Bronchial epithelial cell (primary cell): Measurements from ENCODE around the gene PRXL2B. TPM values are rescaled to one million over a fixed set of nuclear protein-coding genes. Genes with fewer than 3 reads are reported as not detected.
"Not testable (repeated sequence)": the region's sequence is repeated elsewhere in the genome, so short reads cannot be mapped to it uniquely, and the experiment has no call there.

ENCODE experiments used
- DNase-seq: peaks from one replicate; pipeline ENCODE4 v3.0.0-alpha.2; 2010; ENCODE audit warnings: low read depth
- FAIRE-seq: peaks from 2 replicates; lab custom pipeline; 2011; peaks lifted over from hg19 to GRCh38; lab: Jason Lieb, UNC
- H3K27me3 ChIP-seq: 2 replicates; pipeline ENCODE4 v1.5.1; 2011; ENCODE audit warnings: low read length; ENCODE audit not compliant: control insufficient read depth, insufficient read depth
- H3K36me3 ChIP-seq: 2 replicates; pipeline ENCODE4 v1.5.1; 2011; ENCODE audit warnings: low read length; ENCODE audit not compliant: control insufficient read depth, insufficient read depth
- H3K4me3 ChIP-seq: 2 replicates; pipeline ENCODE4 v1.5.1; 2011; ENCODE audit warnings: mild to moderate bottlenecking, low read depth, low read length, control low read depth
- total RNA-seq: library from RNA; depleted of rRNA; stranded (reverse); fragments of >200 nt; gene quantifications from 2 replicates; pipeline ENCODE4 v1.2.1, GENCODE V29; 2014
- TF ChIP-seq, protein P1 (sequence below): IDR thresholded peaks from 2 replicates; pipeline ENCODE4 v1.5.1; 2011; ENCODE audit warnings: mild to moderate bottlenecking, moderate library complexity, low read length, control low read depth, inconsistent platforms; ENCODE audit not compliant: insufficient read depth, severe bottlenecking

PRXL2B gene
- total RNA-seq, 1 donor from 2014 or later = 6.8 TPM

DNA sequence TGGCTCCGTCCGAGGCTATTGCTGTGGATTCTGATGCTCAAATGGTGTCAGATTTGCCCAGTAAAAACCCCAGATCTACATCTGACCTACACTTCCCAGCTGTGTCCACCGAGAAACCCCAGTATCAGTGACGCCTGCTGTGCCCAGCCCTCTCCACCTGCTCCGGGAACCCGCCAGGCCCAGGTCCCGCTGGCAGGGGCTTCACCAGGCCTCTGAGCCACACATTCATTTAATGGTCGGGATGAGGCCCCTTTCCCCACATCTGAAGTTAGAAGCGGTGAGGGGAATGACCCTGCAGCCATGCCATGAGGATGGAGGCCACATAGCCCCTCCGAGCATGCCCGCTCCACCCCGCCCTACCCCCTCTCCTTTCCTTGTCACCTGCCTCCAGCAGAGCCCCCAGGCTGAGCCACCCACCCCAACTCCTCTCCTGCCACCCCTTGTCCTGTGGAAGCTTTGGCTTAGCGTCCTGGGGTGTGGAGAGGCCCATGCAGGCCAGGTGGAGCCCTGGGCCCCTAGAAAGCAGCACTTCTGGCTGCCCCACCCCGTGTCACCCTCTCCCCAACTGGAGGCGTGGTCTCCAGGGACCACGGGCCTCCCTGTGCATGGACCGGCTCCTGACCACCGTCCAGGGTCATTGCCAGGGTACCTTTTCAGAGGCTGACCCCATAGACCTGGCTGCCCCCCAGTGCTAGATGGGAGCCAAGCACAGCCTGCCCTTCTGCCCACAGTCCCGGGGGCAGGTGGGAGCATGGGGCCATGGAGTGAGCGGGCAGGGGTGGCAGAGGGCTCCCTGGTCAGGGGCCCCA is 22.4 kb upstream of the PRXL2B start:
- FAIRE-seq (no peak), DNase-seq (no peak)
- no peak overlapping the region for H3K4me3 ChIP-seq
- peaks cover 5% of the 10 kb centered on the region for H3K27me3 ChIP-seq
- no peaks in the 10 kb centered on the region for H3K36me3 ChIP-seq
- TF ChIP-seq, protein P1, sequence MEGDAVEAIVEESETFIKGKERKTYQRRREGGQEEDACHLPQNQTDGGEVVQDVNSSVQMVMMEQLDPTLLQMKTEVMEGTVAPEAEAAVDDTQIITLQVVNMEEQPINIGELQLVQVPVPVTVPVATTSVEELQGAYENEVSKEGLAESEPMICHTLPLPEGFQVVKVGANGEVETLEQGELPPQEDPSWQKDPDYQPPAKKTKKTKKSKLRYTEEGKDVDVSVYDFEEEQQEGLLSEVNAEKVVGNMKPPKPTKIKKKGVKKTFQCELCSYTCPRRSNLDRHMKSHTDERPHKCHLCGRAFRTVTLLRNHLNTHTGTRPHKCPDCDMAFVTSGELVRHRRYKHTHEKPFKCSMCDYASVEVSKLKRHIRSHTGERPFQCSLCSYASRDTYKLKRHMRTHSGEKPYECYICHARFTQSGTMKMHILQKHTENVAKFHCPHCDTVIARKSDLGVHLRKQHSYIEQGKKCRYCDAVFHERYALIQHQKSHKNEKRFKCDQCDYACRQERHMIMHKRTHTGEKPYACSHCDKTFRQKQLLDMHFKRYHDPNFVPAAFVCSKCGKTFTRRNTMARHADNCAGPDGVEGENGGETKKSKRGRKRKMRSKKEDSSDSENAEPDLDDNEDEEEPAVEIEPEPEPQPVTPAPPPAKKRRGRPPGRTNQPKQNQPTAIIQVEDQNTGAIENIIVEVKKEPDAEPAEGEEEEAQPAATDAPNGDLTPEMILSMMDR = no peak

DNA sequence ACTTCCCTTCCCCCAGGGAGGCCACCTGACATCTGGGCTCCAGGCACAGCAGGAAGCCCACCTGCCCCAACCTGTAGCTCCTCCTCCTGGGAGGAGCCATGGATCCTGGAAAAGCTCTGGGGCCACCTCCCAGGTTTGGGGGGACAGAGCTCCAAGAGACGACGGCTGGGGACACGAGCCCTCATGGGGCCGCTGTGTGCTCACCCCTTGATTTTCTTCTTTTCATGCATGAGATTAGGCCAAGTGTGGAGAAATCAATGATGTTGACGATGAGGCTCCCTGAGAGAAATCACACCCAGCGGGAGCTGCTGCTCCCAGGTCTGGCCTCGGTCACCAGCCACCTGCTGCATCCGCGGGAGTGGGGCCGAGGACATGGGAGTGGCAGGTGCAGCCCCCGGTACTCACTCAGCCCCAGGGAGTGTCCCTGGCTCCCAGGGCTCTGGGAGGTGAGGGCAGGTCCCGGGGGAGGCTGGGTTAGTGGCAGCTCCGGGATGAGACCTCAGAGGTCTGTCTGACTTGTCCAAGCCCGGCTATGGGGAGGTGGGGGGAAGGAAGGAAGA is 21.7 kb upstream of the PRXL2B start:
- FAIRE-seq (no peak), DNase-seq (no peak)
- TF ChIP-seq, protein P1 = no peak
- Histone ChIP-seq H3K4me3 (no peak overlapping the region), H3K36me3 (no peaks in the 10 kb centered on the region), H3K27me3 (peaks cover 5% of the 10 kb centered on the region)

DNA sequence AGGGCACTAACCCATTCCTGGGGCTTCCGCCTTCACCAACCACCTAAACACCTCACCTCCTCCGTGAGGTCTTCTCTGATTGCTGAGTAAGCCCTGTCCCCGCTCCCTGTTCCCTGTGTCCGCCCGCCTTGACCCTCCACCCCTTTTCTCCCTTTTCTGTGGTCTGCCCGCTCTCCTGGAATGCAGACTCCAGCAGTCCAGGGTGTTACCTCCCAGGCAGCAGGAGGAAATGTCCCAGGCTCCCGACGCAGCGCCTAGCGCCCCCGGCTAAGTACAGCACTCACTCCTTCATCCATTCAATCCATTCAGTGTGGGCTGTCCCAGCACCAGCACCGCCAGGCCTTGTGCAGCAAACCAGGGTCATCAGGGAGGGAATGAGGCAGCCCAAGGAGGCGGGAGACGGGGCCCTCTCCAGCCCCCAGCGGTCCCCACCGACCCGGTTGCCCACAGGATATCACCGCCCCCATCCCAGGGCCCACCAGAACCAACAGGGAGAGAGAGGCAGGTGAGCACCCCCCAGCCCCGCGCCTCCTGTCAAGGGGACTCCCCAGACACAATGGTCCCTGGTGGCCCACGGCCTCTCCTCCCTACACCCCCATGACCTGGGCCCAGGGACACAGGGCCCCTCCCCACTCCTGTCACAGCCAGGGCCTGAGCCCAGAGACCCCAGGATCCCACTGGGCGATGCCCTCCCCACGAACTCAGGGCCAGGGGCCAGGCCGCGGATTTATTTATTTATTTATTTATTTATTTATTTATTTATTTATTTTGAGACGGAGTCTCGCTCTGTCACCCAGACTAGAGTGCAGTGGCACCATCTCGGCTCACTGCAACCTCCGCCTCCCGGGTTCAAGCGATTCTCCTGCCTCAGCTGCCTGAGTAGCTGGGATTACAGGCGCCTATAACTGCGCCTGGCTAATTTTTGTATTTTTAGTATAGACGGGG is 20.2 kb upstream of the PRXL2B start:
- no peak for FAIRE-seq
- Histone ChIP-seq H3K36me3 (no peaks in the 10 kb centered on the region), H3K27me3 (peaks cover 5% of the 10 kb centered on the region), H3K4me3 (no peak overlapping the region)
- TF ChIP-seq, protein P1 = no peak
- DNase-seq = no peak

DNA sequence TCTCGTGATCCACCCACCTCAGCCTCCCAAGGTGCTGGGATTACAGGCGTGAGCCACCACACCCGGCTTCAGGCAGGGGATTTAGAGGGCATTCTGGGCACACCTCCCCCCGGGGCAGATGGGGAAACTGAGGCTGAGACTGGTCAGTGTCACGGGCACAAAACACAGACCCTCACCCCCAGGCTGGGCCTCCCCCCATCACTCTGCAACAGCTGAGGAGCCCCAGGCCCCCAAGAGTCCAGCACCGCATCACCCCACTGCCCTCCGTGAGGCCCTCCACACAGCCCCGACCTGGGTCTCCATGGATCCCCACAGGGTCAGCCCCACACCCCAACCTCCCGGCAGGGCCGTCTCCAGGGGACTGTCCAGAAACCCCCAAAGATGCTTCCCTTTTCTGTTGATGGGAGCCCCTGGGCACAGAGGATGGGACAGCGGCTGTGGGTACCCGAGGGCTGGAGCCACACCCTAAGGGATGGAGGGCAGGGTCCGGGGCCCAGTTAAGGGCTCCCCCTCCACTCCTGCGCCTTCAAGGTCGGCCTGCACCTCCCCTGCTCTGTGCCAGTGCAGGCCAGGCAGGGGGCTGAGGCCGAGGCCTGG is 19.4 kb upstream of the PRXL2B start:
- H3K4me3 ChIP-seq = no peak overlapping the region
- no peak for FAIRE-seq
- DNase-seq = no peak
- TF ChIP-seq, protein P1 = no peak
- H3K36me3 ChIP-seq = no peaks in the 10 kb centered on the region
- peaks cover 5% of the 10 kb centered on the region for H3K27me3 ChIP-seq

DNA sequence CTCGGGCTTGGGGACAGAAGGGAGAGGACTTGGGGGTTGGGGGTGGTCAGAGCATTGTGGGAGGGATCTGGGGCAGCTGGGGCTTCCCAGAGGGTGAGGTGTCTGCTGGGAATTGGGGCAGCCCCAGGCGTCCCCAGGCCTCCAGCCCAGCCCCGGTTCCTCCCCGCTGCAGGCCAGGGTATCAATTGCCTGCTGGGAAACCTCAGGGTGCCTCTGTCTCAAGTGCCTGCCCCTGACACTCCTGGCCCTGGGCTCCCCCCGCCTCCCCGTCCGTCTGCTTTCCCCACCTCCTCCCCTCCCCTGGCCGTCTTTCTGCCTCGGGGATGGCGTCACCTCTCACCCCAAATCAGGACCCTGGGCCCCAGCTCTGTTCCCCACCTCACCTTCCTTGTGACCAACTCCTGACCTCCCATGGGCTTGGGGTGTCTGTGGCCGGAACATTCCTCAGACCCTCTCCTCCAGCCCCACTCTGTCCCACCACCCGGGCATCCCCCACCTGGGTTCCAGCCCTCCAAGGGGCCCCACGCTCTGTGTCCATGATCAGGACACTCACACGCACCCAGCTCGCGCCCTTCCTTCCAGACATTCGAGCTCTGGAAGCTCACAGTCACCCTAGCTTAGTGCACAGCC is 18.3 kb upstream of the PRXL2B start:
- H3K36me3 ChIP-seq, H3K4me3 ChIP-seq, FAIRE-seq, H3K27me3 ChIP-seq, DNase-seq: not testable (repeated sequence)
